Ovary (tissue), 9 donors: ENCODE results near the gene IHH. TPM values are rescaled to one million over a fixed set of nuclear protein-coding genes. Genes with fewer than 3 reads are reported as not detected.
A peak's percentile ranks its signal among the peaks of the same experiment; 100 is the strongest.

Experiments used
- DNase-seq, 5 donors: peaks; one replicate each; pipeline ENCODE4 v3.0.0-alpha.2; 2019 to 2020
- H3K27ac ChIP-seq, 2 donors: fragments of 200-600 bp; one replicate each; pipeline versions ENCODE4 v1.5.1 to v1.8.0; 2019 to 2022
- H3K27me3 ChIP-seq: fragments of 200-600 bp; one replicate; pipeline ENCODE4 v1.8.0; 2022
- H3K36me3 ChIP-seq: fragments of 200-600 bp; sonication (generic); one replicate; pipeline ENCODE4 v1.5.1; 2019
- H3K4me1 ChIP-seq: one replicate; pipeline ENCODE4 v1.8.1; 2013; ENCODE audit warnings: mild to moderate bottlenecking, moderate library complexity; ENCODE audit not compliant: insufficient read depth
- H3K4me3 ChIP-seq: fragments of 200-600 bp; sonication (generic); one replicate; pipeline ENCODE4 v1.5.1; 2017
- H3K9me3 ChIP-seq, 2 donors: fragments of 200-600 bp in 1 of 2; sonication (generic) in 1 of 2; one replicate each; pipeline versions ENCODE4 v1.5.1 to v1.8.1; 2013 to 2019; ENCODE audit warnings: mild to moderate bottlenecking in 1 of 2, moderate library complexity in 1 of 2
- EP300 ChIP-seq: sonication (generic); formaldehyde crosslinking; IDR thresholded peaks from one replicate; pipeline ENCODE4 v1.6.1; 2017; ENCODE audit warnings: antibody characterized with exemption
- POLR2A ChIP-seq: fragments of 450-650 bp; IDR thresholded peaks from one replicate; pipeline ENCODE4 v1.6.1; 2017; ENCODE audit warnings: antibody characterized with exemption, mild to moderate bottlenecking, moderate library complexity
- WGBS, 3 donors: extraction: QIAGEN DNeasy Blood & Tissue Kit in 1 of 3; methylation state at CpG; one replicate each; pipeline versions ENCODE4 v1.1.5 to v1.1.7; 2013 to 2017; 5-methylcytosine and 5-hydroxymethylcytosine counted together
- intact Hi-C, 4 donors: fragments of 100-400 bp; cut with DNase I; formaldehyde crosslinking; loops; one replicate each; pipeline versions ENCODE4 v1.11.0 to v1.15.1; 2022 to 2023
- polyA plus RNA-seq, 2 donors: library from polyadenylated mRNA; stranded (reverse); fragments of 200-250 nt in 1 of 2; fragments of 350-450 nt in 1 of 2; fragmentation: Illumina TruSeq in 1 of 2; extraction: RNeasy Lipid Tissue Mini Kit (QIAGEN cat#74804) in 1 of 2; gene quantifications; one replicate each; pipeline ENCODE4 v1.2.3, GENCODE V29; 2013 to 2014
- total RNA-seq, 7 donors: library from RNA; depleted of rRNA in 2 of 7; stranded (reverse); fragments of >200 nt in 2 of 7; fragmentation: NEBNext Ultra II Directional in 3 of 7; extraction: Animal tissue kit (Norgen Biotek cat#: 25700) in 3 of 7; gene quantifications; one replicate each; pipeline versions ENCODE4 v1.1.0 to v1.2.4, GENCODE V29; 2016 to 2023
- TF ChIP-seq, protein P1 (sequence below), 3 donors: fragments of 450-650 bp in 2 of 3; fragments of 200-600 bp in 1 of 3; IDR thresholded peaks; one replicate each; pipeline versions ENCODE4 v1.5.1 to v1.8.0; 2016 to 2022; ENCODE audit warnings: antibody characterized with exemption in 3 of 3, mild to moderate bottlenecking in 1 of 3
- donor health status: DM: no; HTN: no; CAD: no; lungs with moderate emphysema.
- donor health status: DM: no; HTN: no; CAD: no.
- donor health status: Bipolar disorder and iron deficiency.
- donor health status: DM: yes; HTN: yes; CAD: no.
- donor health status: DM: no; HTN: no; CAD: no.
- donor health status: DM: yes; HTN: yes; CAD: no.

Gene IHH
- total and polyA plus RNA-seq, 9 donors: 0.12 to 1.6 (median 0.36) TPM; not detected in 4

GRCh38 chr2:219030177-219030940 lies 30.4 kb downstream of the IHH start:
- no peaks in the 10 kb centered on the region for H3K4me1 ChIP-seq
- no peak overlapping the region for H3K27ac ChIP-seq
- intact Hi-C loops: no loop called here
- DNase-seq: no peak
- no peaks in the 10 kb centered on the region for H3K27me3 ChIP-seq
- H3K4me3 ChIP-seq: no peak overlapping the region
- no peak for TF ChIP-seq EP300
- TF ChIP-seq POLR2A: no peak
- TF ChIP-seq, protein P1, sequence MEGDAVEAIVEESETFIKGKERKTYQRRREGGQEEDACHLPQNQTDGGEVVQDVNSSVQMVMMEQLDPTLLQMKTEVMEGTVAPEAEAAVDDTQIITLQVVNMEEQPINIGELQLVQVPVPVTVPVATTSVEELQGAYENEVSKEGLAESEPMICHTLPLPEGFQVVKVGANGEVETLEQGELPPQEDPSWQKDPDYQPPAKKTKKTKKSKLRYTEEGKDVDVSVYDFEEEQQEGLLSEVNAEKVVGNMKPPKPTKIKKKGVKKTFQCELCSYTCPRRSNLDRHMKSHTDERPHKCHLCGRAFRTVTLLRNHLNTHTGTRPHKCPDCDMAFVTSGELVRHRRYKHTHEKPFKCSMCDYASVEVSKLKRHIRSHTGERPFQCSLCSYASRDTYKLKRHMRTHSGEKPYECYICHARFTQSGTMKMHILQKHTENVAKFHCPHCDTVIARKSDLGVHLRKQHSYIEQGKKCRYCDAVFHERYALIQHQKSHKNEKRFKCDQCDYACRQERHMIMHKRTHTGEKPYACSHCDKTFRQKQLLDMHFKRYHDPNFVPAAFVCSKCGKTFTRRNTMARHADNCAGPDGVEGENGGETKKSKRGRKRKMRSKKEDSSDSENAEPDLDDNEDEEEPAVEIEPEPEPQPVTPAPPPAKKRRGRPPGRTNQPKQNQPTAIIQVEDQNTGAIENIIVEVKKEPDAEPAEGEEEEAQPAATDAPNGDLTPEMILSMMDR (IDR thresholded peaks at IDR 0.05): no peak
- H3K9me3 ChIP-seq: no peaks in the 10 kb centered on the region
- no peaks in the 10 kb centered on the region for H3K36me3 ChIP-seq
- WGBS, 3 donors: 67 to 73% (median 69%) methylated on average over 10 to 16 of the region's 16 CpGs

DNA sequence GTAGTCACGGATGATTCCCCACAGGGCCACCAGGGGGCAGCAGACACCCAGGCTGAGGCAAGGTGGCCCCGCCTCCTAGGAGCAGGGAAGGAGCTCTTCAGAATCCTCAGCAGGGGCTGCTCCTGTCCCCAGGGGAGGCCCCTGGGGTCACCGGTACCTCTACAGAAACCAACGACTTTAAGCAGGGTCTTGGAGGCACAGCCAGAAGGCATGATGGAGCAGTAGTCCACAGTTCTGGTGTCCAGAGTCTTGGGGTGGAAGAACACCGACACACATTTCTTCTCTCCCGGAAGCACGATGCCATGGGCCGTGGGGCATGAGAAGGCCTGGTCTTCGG lies 30.9 kb downstream of the IHH start:
- TF ChIP-seq EP300: no peak
- TF ChIP-seq, protein P1 (IDR thresholded peaks at IDR 0.05): peak; percentile 54 to 79 (median 77)
- TF ChIP-seq POLR2A: no peak
- no peaks in the 10 kb centered on the region for H3K4me1 ChIP-seq
- no peak overlapping the region for H3K27ac ChIP-seq
- no peaks in the 10 kb centered on the region for H3K27me3 ChIP-seq
- peak; percentile 61 to 84 (median 76) for DNase-seq
- H3K36me3 ChIP-seq: no peaks in the 10 kb centered on the region
- no peaks in the 10 kb centered on the region for H3K9me3 ChIP-seq
- no peak overlapping the region for H3K4me3 ChIP-seq
- WGBS, 3 donors: 31 to 48% (median 44%) methylated on average over 8 to 9 of the region's 9 CpGs
- intact Hi-C loops: no loop called here

DNA sequence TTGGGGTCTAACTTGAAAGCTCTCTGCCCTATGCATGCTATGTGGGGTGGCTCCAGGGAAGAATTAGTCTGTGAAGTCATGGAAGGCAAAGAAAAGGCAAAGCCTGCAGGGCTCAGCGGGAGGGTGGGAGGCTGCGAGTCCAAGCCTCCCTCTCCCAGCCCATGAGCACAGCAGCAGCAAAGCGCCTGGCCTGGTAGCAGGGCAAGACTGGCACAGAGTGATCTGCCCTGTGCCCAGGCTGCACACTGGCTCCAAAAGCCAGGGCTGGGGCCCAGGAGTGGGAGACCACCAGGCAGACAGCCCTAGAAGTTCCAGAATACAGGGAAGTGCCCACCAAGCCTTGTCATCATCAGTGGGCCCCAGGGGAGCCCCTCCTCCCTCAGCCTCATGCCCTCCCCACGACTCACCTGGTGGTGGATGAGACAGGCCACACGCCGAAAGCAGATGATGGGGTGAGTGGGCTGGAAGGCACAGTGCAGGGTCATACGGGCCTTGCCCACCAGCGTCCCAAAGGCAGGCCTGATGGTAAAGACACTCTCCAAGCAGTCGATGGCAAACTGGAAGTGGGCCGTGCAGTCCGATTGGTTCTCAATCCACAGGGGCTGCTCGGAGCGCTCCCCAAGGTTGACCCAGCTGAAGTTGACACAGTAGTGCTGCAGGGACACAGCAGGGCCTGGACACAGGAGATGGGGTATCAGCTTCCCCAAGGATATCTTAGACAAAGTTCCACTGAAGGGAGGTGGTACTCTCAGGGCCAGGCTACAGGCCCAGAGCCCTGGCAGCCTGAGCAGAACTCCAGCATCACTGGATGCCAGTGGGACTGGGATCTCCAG lies 31.5 kb downstream of the IHH start:
- no peaks in the 10 kb centered on the region for H3K36me3 ChIP-seq
- H3K4me3 ChIP-seq: no peak overlapping the region
- intact Hi-C loops: no loop called here
- no peaks in the 10 kb centered on the region for H3K27me3 ChIP-seq
- H3K9me3 ChIP-seq: no peaks in the 10 kb centered on the region
- DNase-seq: no peak
- no peaks in the 10 kb centered on the region for H3K4me1 ChIP-seq
- TF ChIP-seq EP300 (no peak), POLR2A (no peak)
- TF ChIP-seq, protein P1 (IDR thresholded peaks at IDR 0.05): no peak
- 67 to 75% (median 71%) methylated on average over 10 to 13 of the region's 13 CpGs for WGBS, 3 donors
- no peak overlapping the region for H3K27ac ChIP-seq

- H3K27ac ChIP-seq: no peak overlapping the region
- H3K36me3 ChIP-seq: no peaks in the 10 kb centered on the region
- H3K9me3 ChIP-seq: no peaks in the 10 kb centered on the region
- intact Hi-C loops: no loop called here
- WGBS, 3 donors: 70 to 75% (median 74%) methylated on average over 5 of the region's 5 CpGs
- DNase-seq: no peak
- H3K4me3 ChIP-seq: no peak overlapping the region
- TF ChIP-seq, protein P1 (IDR thresholded peaks at IDR 0.05): no peak
- TF ChIP-seq EP300 (no peak), POLR2A (no peak)
- no peaks in the 10 kb centered on the region for H3K27me3 ChIP-seq
- no peaks in the 10 kb centered on the region for H3K4me1 ChIP-seq
Observed at GRCh38 chr2:219028141-219028540, 32.6 kb downstream of the IHH start.
